Testis (tissue), 2 donors: ENCODE results near the gene RHBDF1.

ENCODE experiments used
- CTCF ChIP-seq, 3 experiments: fragments of 450-650 bp in 2 of 3; fragments of 200-600 bp in 1 of 3; sonication (generic) in 1 of 3; IDR thresholded peaks; one replicate each; pipeline ENCODE4 v1.5.1; 2016 to 2019; ENCODE audit warnings: antibody characterized with exemption in 3 of 3, mild to moderate bottlenecking in 2 of 3, moderate library complexity in 1 of 3
- POLR2A ChIP-seq: fragments of 450-650 bp; IDR thresholded peaks from one replicate; pipeline ENCODE4 v1.6.1; 2017; ENCODE audit warnings: antibody characterized with exemption, mild to moderate bottlenecking, moderate library complexity

GRCh38 chr16:85865-86264 is 13.4 kb upstream of the RHBDF1 start:
- TF ChIP-seq POLR2A (no peak), CTCF (IDR thresholded peaks at IDR 0.05) (no peak)
